H9 (cell line): Measurements from ENCODE around the gene AAMP. TPM values are rescaled to one million over a fixed set of nuclear protein-coding genes. Genes with fewer than 3 reads are reported as not detected.

Experiments
- DNase-seq: peaks from one replicate; pipeline ENCODE4 v3.0.0-alpha.2; 2017
- H2AFZ ChIP-seq: one replicate; pipeline ENCODE4 v1.6.1; 2013; ENCODE audit warnings: mild to moderate bottlenecking, low read length, control low read depth, moderate library complexity
- H2AK5ac ChIP-seq: 2 replicates; pipeline ENCODE4 v1.6.1; 2013; ENCODE audit warnings: low read length, control low read depth, mixed read lengths; ENCODE audit not compliant: insufficient read length
- H2BK120ac ChIP-seq: one replicate; pipeline ENCODE4 v1.6.1; 2013; ENCODE audit warnings: low read depth, mild to moderate bottlenecking, low read length, control low read depth, inconsistent platforms; ENCODE audit not compliant: poor library complexity, severe bottlenecking
- H2BK12ac ChIP-seq: 2 replicates; pipeline ENCODE4 v1.6.1; 2013; ENCODE audit warnings: low read length, control low read depth, mixed read lengths, low read depth; ENCODE audit not compliant: insufficient read length
- H2BK15ac ChIP-seq: 2 replicates; pipeline ENCODE4 v1.6.1; 2013; ENCODE audit warnings: low read depth, low read length, control low read depth
- H2BK20ac ChIP-seq: one replicate; pipeline ENCODE4 v1.6.1; 2013; ENCODE audit warnings: low read depth, mild to moderate bottlenecking, low read length, control low read depth, inconsistent platforms; ENCODE audit not compliant: poor library complexity, severe bottlenecking
- H2BK5ac ChIP-seq: 2 replicates; pipeline ENCODE4 v1.6.1; 2013; ENCODE audit warnings: low read length, control low read depth, mixed read lengths; ENCODE audit not compliant: insufficient read length
- H3K14ac ChIP-seq: 2 replicates; pipeline ENCODE4 v1.6.1; 2013; ENCODE audit warnings: low read length, control low read depth; ENCODE audit not compliant: insufficient read depth
- H3K18ac ChIP-seq: 2 replicates; pipeline ENCODE4 v1.6.1; 2013; ENCODE audit warnings: low read depth, mild to moderate bottlenecking, mixed read lengths, low read length, control low read depth; ENCODE audit not compliant: insufficient read length
- H3K23ac ChIP-seq: 2 replicates; pipeline ENCODE4 v1.6.1; 2013; ENCODE audit warnings: low read length, control low read depth, mixed read lengths, low read depth; ENCODE audit not compliant: insufficient read length
- H3K23me2 ChIP-seq: 2 replicates; pipeline ENCODE4 v1.6.1; 2013; ENCODE audit warnings: low read depth, mild to moderate bottlenecking, mixed read lengths, low read length, control low read depth; ENCODE audit not compliant: insufficient read length, poor library complexity, severe bottlenecking
- H3K27ac ChIP-seq: 2 replicates; pipeline ENCODE4 v1.5.1; 2013; ENCODE audit warnings: low read length, control low read depth, mixed read lengths, low read depth; ENCODE audit not compliant: insufficient read length
- H3K27me3 ChIP-seq: 2 replicates; pipeline ENCODE4 v1.6.1; 2013; ENCODE audit warnings: low read length, control low read depth, inconsistent platforms; ENCODE audit not compliant: insufficient read depth
- H3K4ac ChIP-seq: 2 replicates; pipeline ENCODE4 v1.6.1; 2013; ENCODE audit warnings: low read depth, mild to moderate bottlenecking, control low read depth, inconsistent platforms, low read length, moderate library complexity
- H3K4me1 ChIP-seq: 2 replicates; pipeline ENCODE4 v1.6.1; 2013; ENCODE audit warnings: low read length, control low read depth, inconsistent platforms; ENCODE audit not compliant: insufficient read depth
- H3K4me2 ChIP-seq: 2 replicates; pipeline ENCODE4 v1.6.1; 2013; ENCODE audit warnings: low read length, control low read depth, mixed read lengths; ENCODE audit not compliant: insufficient read length, insufficient read depth
- H3K56ac ChIP-seq: 2 replicates; pipeline ENCODE4 v1.6.1; 2013; ENCODE audit warnings: low read depth, mild to moderate bottlenecking, mixed read lengths, low read length, control low read depth; ENCODE audit not compliant: insufficient read length
- H3K79me1 ChIP-seq: 2 replicates; pipeline ENCODE4 v1.6.1; 2013; ENCODE audit warnings: low read depth, mild to moderate bottlenecking, moderate library complexity, low read length, control low read depth, inconsistent platforms; ENCODE audit not compliant: insufficient read depth, poor library complexity, severe bottlenecking
- H3K79me2 ChIP-seq: 2 replicates; pipeline ENCODE4 v1.6.1; 2013; ENCODE audit warnings: low read length, control low read depth, inconsistent platforms; ENCODE audit not compliant: insufficient read depth
- H3K9ac ChIP-seq: 2 replicates; pipeline ENCODE4 v1.6.1; 2013; ENCODE audit warnings: low read length, control low read depth, mixed read lengths; ENCODE audit not compliant: insufficient read length; ENCODE audit errors: extremely low read depth
- H3K9me3 ChIP-seq: one replicate; pipeline ENCODE4 v1.6.1; 2013; ENCODE audit warnings: low read depth, low read length, inconsistent platforms; ENCODE audit not compliant: control insufficient read depth
- H3T11ph ChIP-seq: one replicate; pipeline ENCODE4 v1.6.1; 2013; ENCODE audit warnings: mild to moderate bottlenecking, low read length, control low read depth, inconsistent platforms
- H4K20me1 ChIP-seq: one replicate; pipeline ENCODE4 v1.6.1; 2013; ENCODE audit not compliant: control insufficient read depth, insufficient read length, insufficient read depth
- H4K5ac ChIP-seq: 2 replicates; pipeline ENCODE4 v1.6.1; 2013; ENCODE audit warnings: low read depth, mild to moderate bottlenecking, mixed read lengths, low read length, control low read depth; ENCODE audit not compliant: insufficient read length
- H4K8ac ChIP-seq: replicated peaks from 2 replicates; pipeline ENCODE4 v1.6.1; 2013; ENCODE audit warnings: low read length, control low read depth, mixed read lengths, low read depth; ENCODE audit not compliant: insufficient read length
- H4K91ac ChIP-seq: 2 replicates; pipeline ENCODE4 v1.6.1; 2013; ENCODE audit warnings: low read depth, mild to moderate bottlenecking, moderate library complexity, mixed read lengths, low read length, control low read depth; ENCODE audit not compliant: insufficient read length
- H3K27ac Mint-ChIP-seq, 3 experiments: 2 replicates in 2 of 3; 3 replicates in 1 of 3; pipeline ENCODE4 v1.8.0; 2020 to 2021; ENCODE audit warnings: mixed read lengths in 3 of 3, mild to moderate bottlenecking in 1 of 3, moderate library complexity in 1 of 3
- H3K27me3 Mint-ChIP-seq: 2 replicates; pipeline ENCODE4 v1.8.0; 2021; ENCODE audit warnings: low read depth, mild to moderate bottlenecking, moderate library complexity, mixed read lengths
- H3K36me3 Mint-ChIP-seq, 3 experiments: 2 replicates in 2 of 3; 3 replicates in 1 of 3; pipeline ENCODE4 v1.8.0; 2020 to 2021; ENCODE audit warnings: low read depth in 3 of 3, mixed read lengths in 3 of 3; ENCODE audit not compliant: insufficient read depth in 1 of 3
- H3K4me1 Mint-ChIP-seq, 2 experiments: 2 replicates each; pipeline ENCODE4 v1.8.0; 2020; ENCODE audit warnings: mixed read lengths in 2 of 2
- H3K4me3 Mint-ChIP-seq, 2 experiments: 2 replicates in 1 of 2; 3 replicates in 1 of 2; pipeline ENCODE4 v1.8.0; 2020 to 2021; ENCODE audit warnings: mild to moderate bottlenecking in 2 of 2, mixed read lengths in 2 of 2, moderate library complexity in 1 of 2
- H3K9me3 Mint-ChIP-seq, 2 experiments: 2 replicates in 1 of 2; 3 replicates in 1 of 2; pipeline ENCODE4 v1.8.0; 2020; ENCODE audit warnings: mild to moderate bottlenecking in 2 of 2, mixed read lengths in 2 of 2, moderate library complexity in 1 of 2
- CTCF ChIP-seq: fragments of 200-600 bp; sonication (generic); conservative IDR thresholded peaks from 3 replicates; pipeline ENCODE4 v1.8.0; 2021; ENCODE audit warnings: antibody characterized with exemption, mild to moderate bottlenecking
- WGBS: extraction: QIAGEN DNeasy Blood & Tissue Kit; methylation state at CpG from one replicate; pipeline ENCODE4 v1.1.7; 2013; ENCODE audit warnings: missing lambda C conversion rate, low lambda C conversion rate, mixed read lengths; ENCODE audit not compliant: insufficient read length; ENCODE audit errors: extremely low coverage; 5-methylcytosine and 5-hydroxymethylcytosine counted together
- total RNA-seq: library from RNA; stranded (reverse); gene quantifications from 2 replicates; pipeline ENCODE4 v1.2.1, GENCODE V29; 2021

The AAMP gene
- total RNA-seq, 1 experiment from 2014 or later: 103 TPM

GRCh38 chr2:218277921-218278320, 8.0 kb upstream of the AAMP start:
- Mint-ChIP-seq H3K27me3 (no peaks in the 10 kb centered on the region), H3K4me3 (no peak overlapping the region), H3K4me1 (peaks cover 0 to 2% of the 10 kb centered on the region in 2 experiments; a peak in 1 of 4 replicates), H3K9me3 (no peaks in the 10 kb centered on the region; a peak in 1 of 5 replicates), H3K27ac (no peak overlapping the region), H3K36me3 (peaks cover 5 to 50% (median 44%) of the 10 kb centered on the region in 3 experiments)
- Histone ChIP-seq H2BK20ac (no peak overlapping the region), H3K27ac (no peak overlapping the region), H3K56ac (no peak overlapping the region), H3K4ac (no peak overlapping the region), H2BK15ac (no peak overlapping the region), H3T11ph (no peak overlapping the region), H3K14ac (no peak overlapping the region), H2AFZ (no peak overlapping the region), H2BK120ac (no peak overlapping the region), H3K9me3 (no peaks in the 10 kb centered on the region), H4K5ac (no peak overlapping the region), H3K23ac (no peak overlapping the region), H3K79me2 (no peaks in the 10 kb centered on the region), H3K23me2 (no peaks in the 10 kb centered on the region), H2AK5ac (no peak overlapping the region), H2BK12ac (no peak overlapping the region), H4K20me1 (no peaks in the 10 kb centered on the region), H3K18ac (no peak overlapping the region), H3K79me1 (no peaks in the 10 kb centered on the region), H3K27me3 (no peaks in the 10 kb centered on the region), H3K4me1 (no peaks in the 10 kb centered on the region), H3K4me2 (no peak overlapping the region), H4K91ac (no peak overlapping the region), H3K9ac (no peak overlapping the region), H2BK5ac (no peak overlapping the region), H4K8ac (no peak overlapping the region)
- no peak for DNase-seq
- WGBS: no CpG with 5 or more reads among the region's 7 CpGs
- no peak for TF ChIP-seq CTCF
